Jurkat, Clone E6-1 (cell line): Measurements from ENCODE around the gene ATP8B3.

Experiments used
- DNase-seq: peaks from one replicate; pipeline ENCODE4 v3.0.0-alpha.2; 2011; ENCODE audit warnings: low read depth, low spot score
- H3K4me3 ChIP-seq: 2 replicates; pipeline ENCODE4 v1.5.1; 2011; ENCODE audit warnings: mild to moderate bottlenecking, low read length, control low read depth, moderate library complexity

ATP8B3 gene

GRCh38 chr19:1822210-1822609 lies 10.1 kb upstream of the ATP8B3 start:
- H3K4me3 ChIP-seq: no peak overlapping the region
- DNase-seq: no peak

- DNase-seq: no peak
- H3K4me3 ChIP-seq: no peak overlapping the region
Measured at GRCh38 chr19:1819341-1820255, 7.5 kb upstream of the ATP8B3 start.

GRCh38 chr19:1818549-1819195 lies 6.6 kb upstream of the ATP8B3 start:
- no peak for DNase-seq
- no peak overlapping the region for H3K4me3 ChIP-seq

GRCh38 chr19:1817553-1818179 lies 5.6 kb upstream of the ATP8B3 start:
- no peak overlapping the region for H3K4me3 ChIP-seq

GRCh38 chr19:1816530-1817298 lies 4.6 kb upstream of the ATP8B3 start:
- no peak overlapping the region for H3K4me3 ChIP-seq
- DNase-seq: no peak

More at GRCh38 chr19:1817553-1818179, 5.6 kb upstream of the ATP8B3 start:
- no peak for DNase-seq

- no peak overlapping the region for H3K4me3 ChIP-seq
- no peak for DNase-seq
Measured at GRCh38 chr19:1815605-1816529, 3.8 kb upstream of the ATP8B3 start.

GRCh38 chr19:1814833-1815604 lies 2.9 kb upstream of the ATP8B3 start:
- no peak overlapping the region for H3K4me3 ChIP-seq
- no peak for DNase-seq

GRCh38 chr19:1814391-1814790 lies 2.3 kb upstream of the ATP8B3 start:
- DNase-seq: no peak

GRCh38 chr19:1813192-1814182 lies 1.4 kb upstream of the ATP8B3 start:
- DNase-seq: no peak
- H3K4me3 ChIP-seq: peak overlapping the region; percentile 77

More at GRCh38 chr19:1814391-1814790, 2.3 kb upstream of the ATP8B3 start:
- H3K4me3 ChIP-seq: no peak overlapping the region

- peak; percentile 97 for DNase-seq
Measured at GRCh38 chr19:1812426-1813191, 533 bp upstream of the ATP8B3 start.

GRCh38 chr19:1811472-1811894 lies 593 bp downstream of the ATP8B3 start:
- peak overlapping the region; percentile 77 for H3K4me3 ChIP-seq
- no peak for DNase-seq

More at GRCh38 chr19:1812426-1813191, 533 bp upstream of the ATP8B3 start:
- peak overlapping the region; percentile 77 for H3K4me3 ChIP-seq

GRCh38 chr19:1810439-1811160 lies 1.5 kb downstream of the ATP8B3 start:
- H3K4me3 ChIP-seq: peak overlapping the region; percentile 77
- DNase-seq: no peak

GRCh38 chr19:1809678-1810077 lies 2.4 kb downstream of the ATP8B3 start:
- H3K4me3 ChIP-seq: no peak overlapping the region
- no peak for DNase-seq

- DNase-seq: no peak
- no peak overlapping the region for H3K4me3 ChIP-seq
Measured at GRCh38 chr19:1808395-1808731, 3.7 kb downstream of the ATP8B3 start.
